HL-60 (cell line): Measurements from ENCODE around the gene PCP4.

ENCODE experiments used
- DNase-seq, 2 experiments: peaks; one replicate each; pipeline ENCODE4 v3.0.0-alpha.2; 2010 to 2020; ENCODE audit warnings: low read depth in 1 of 2, low spot score in 1 of 2
- H3K27ac ChIP-seq: fragments of 250-450 bp; sonication (Bioruptor Pico); replicated peaks from 2 replicates; pipeline ENCODE4 v1.5.1; 2020; ENCODE audit warnings: mild to moderate bottlenecking, moderate library complexity
- H3K27me3 ChIP-seq: fragments of 250-450 bp; sonication (Bioruptor Pico); 2 replicates; pipeline ENCODE4 v1.5.1; 2021; ENCODE audit warnings: mild to moderate bottlenecking, moderate library complexity; ENCODE audit not compliant: insufficient read depth, poor library complexity, severe bottlenecking
- H3K4me3 ChIP-seq: replicated peaks from 2 replicates; pipeline ENCODE4 v1.5.1; 2011; ENCODE audit warnings: mild to moderate bottlenecking, control low read depth, low read length; ENCODE audit not compliant: insufficient read depth
- CTCF ChIP-seq: IDR thresholded peaks from one replicate; pipeline ENCODE4 v1.5.1; 2011; ENCODE audit warnings: low read length, control low read depth, inconsistent platforms; ENCODE audit not compliant: insufficient read depth
- GABPA ChIP-seq: IDR thresholded peaks from 2 replicates; pipeline ENCODE4 v1.6.1; 2012; ENCODE audit warnings: low read depth
- POLR2AphosphoS5 ChIP-seq: IDR thresholded peaks from 2 replicates; pipeline ENCODE4 v1.6.1; 2012; ENCODE audit warnings: low read depth
- SPI1 ChIP-seq: IDR thresholded peaks from 2 replicates; pipeline ENCODE4 v1.6.1; 2012; ENCODE audit warnings: low read depth, mild to moderate bottlenecking, borderline replicate concordance
- TF ChIP-seq, protein P1 (sequence below): IDR thresholded peaks from 2 replicates; pipeline ENCODE4 v1.6.1; 2012; ENCODE audit warnings: low read depth; ENCODE audit not compliant: insufficient replicate concordance

The PCP4 gene

GRCh38 chr21:39866093-39866492, 1.1 kb upstream of the PCP4 start:
- Histone ChIP-seq H3K27ac (no peak overlapping the region), H3K27me3 (peaks cover 4% of the 10 kb centered on the region), H3K4me3 (no peak overlapping the region)
- no peak for DNase-seq
- TF ChIP-seq, protein P1, sequence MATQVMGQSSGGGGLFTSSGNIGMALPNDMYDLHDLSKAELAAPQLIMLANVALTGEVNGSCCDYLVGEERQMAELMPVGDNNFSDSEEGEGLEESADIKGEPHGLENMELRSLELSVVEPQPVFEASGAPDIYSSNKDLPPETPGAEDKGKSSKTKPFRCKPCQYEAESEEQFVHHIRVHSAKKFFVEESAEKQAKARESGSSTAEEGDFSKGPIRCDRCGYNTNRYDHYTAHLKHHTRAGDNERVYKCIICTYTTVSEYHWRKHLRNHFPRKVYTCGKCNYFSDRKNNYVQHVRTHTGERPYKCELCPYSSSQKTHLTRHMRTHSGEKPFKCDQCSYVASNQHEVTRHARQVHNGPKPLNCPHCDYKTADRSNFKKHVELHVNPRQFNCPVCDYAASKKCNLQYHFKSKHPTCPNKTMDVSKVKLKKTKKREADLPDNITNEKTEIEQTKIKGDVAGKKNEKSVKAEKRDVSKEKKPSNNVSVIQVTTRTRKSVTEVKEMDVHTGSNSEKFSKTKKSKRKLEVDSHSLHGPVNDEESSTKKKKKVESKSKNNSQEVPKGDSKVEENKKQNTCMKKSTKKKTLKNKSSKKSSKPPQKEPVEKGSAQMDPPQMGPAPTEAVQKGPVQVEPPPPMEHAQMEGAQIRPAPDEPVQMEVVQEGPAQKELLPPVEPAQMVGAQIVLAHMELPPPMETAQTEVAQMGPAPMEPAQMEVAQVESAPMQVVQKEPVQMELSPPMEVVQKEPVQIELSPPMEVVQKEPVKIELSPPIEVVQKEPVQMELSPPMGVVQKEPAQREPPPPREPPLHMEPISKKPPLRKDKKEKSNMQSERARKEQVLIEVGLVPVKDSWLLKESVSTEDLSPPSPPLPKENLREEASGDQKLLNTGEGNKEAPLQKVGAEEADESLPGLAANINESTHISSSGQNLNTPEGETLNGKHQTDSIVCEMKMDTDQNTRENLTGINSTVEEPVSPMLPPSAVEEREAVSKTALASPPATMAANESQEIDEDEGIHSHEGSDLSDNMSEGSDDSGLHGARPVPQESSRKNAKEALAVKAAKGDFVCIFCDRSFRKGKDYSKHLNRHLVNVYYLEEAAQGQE = no peak
- no peak for TF ChIP-seq SPI1
- TF ChIP-seq CTCF = no peak
- TF ChIP-seq GABPA = no peak
- no peak for TF ChIP-seq POLR2AphosphoS5

GRCh38 chr21:39869141-39869818, 2.0 kb downstream of the PCP4 start:
- Histone ChIP-seq H3K4me3 (no peak overlapping the region), H3K27me3 (no peaks in the 10 kb centered on the region), H3K27ac (no peak overlapping the region)
- TF ChIP-seq, protein P1 = no peak
- TF ChIP-seq GABPA (no peak), CTCF (no peak), SPI1 (no peak), POLR2AphosphoS5 (no peak)
- DNase-seq = no peak

DNA sequence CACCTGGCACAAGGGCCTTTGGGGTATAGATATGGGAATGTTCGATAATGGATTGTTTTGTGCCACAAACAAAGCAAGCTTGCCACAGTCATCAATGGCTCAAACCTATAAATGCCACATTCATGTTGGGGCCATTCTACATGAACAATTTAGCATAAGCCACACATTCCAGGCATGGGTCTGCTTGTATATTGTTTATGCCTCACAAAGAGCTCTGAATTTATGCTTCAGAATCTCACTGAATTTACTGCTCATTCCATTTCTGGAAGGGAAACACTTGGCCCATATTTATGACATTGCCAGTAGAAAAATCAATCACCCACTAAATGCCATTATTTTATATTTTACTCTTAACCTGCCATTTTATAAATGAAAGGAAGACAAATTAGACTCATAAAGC, 6.4 kb downstream of the PCP4 start:
- H3K4me3 ChIP-seq = no peak overlapping the region
- no peak for DNase-seq
- H3K27me3 ChIP-seq = no peaks in the 10 kb centered on the region
- no peak overlapping the region for H3K27ac ChIP-seq
- TF ChIP-seq SPI1 (no peak), CTCF (no peak), POLR2AphosphoS5 (no peak)
- TF ChIP-seq, protein P1 = no peak
